ENCODE results near the gene TUT7. TPM values are rescaled to one million over a fixed set of nuclear protein-coding genes. Genes with fewer than 3 reads are reported as not detected.

Gene TUT7
- total and polyA plus RNA-seq, 5 donors from 2014 or later: 17.3 to 75.4 (median 23.5) TPM

DNA sequence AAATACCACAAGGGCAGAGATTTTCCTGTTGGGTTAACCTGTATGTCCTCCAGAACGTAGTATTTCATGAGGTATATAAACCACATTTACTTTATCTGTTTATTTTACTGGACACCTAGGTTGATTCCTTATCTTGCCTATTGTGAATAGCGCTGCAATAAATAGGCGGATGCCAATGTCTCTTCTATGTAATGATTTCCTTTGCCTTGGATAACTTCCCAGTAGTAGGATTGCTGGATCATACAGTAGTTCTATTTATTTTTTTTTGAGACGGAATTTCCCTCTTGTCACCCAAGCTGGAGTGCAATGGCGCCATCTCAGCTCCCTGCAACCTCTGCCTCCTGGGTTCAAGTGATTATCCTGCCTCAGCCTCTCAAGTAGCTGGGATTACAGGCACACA is 15.6 kb upstream of the TUT7 start:
- ATAC-seq (ENCODE audit: low read depth in 2 of 2): no peak
- Mint-ChIP-seq H3K9me3 (peaks cover 0 to 34% (median 21%) of the 10 kb centered on the region in 7 donors), H3K27ac (no peak overlapping the region), H3K27me3 (peaks cover 37% of the 10 kb centered on the region), H3K4me1 (no peaks in the 10 kb centered on the region), H3K36me3 (peaks cover 8% of the 10 kb centered on the region), H3K4me3 (no peak overlapping the region)
- no peaks in the 10 kb centered on the region for H3K36me3 ChIP-seq (ENCODE audit: control insufficient read depth, insufficient read depth, low read length)
- no peak for DNase-seq
- no peak overlapping the region for H3K4me3 ChIP-seq (ENCODE audit: low read depth, low read length)
- peaks cover 13 to 23% of the 10 kb centered on the region in 2 experiments for H3K9me3 ChIP-seq (ENCODE audit: control insufficient read depth in 2 of 2, low read length in 2 of 2)
- H3K4me1 ChIP-seq (ENCODE audit: control insufficient read depth, insufficient read depth, low read length, poor library complexity, severe bottlenecking): no peaks in the 10 kb centered on the region
- H3K27ac ChIP-seq (ENCODE audit: insufficient read depth, low read length, poor library complexity, severe bottlenecking): no peak overlapping the region
- H3K27me3 ChIP-seq (ENCODE audit: control insufficient read depth, insufficient read depth, low read length): no peaks in the 10 kb centered on the region

DNA sequence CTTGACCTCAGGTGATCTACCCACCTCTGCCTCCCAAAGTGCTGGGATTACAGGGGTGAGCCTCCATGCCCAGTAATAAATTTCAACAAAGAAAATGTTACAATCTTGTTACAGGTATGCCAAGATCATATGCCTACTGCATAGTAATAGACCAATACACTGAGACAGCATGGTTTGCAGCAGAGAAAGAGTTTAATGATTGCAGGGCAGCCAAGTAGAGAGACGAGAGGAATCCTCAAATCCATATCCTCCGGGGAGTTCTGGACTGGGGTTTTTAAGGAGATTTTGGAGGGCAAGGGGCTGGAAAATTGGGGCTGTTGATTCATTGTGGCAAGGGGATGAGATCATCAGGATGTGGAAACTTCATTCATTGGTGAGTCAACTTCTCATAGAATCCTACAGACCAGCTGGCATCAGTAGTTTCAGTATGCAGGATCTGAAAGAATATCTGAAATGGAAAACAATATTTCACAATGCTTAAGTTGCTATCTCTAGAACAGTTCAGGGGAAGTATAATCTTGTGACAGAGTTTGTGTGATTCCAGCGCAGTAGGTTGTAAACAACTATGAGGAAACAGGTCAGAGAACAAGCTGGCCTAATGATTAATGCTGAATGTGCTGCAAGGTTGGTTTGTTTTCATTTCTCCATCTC is 14.8 kb upstream of the TUT7 start:
- H3K9me3 Mint-ChIP-seq: peaks cover 0 to 34% (median 21%) of the 10 kb centered on the region in 7 donors
- H3K4me3 ChIP-seq (ENCODE audit: low read depth, low read length): no peak overlapping the region

DNA sequence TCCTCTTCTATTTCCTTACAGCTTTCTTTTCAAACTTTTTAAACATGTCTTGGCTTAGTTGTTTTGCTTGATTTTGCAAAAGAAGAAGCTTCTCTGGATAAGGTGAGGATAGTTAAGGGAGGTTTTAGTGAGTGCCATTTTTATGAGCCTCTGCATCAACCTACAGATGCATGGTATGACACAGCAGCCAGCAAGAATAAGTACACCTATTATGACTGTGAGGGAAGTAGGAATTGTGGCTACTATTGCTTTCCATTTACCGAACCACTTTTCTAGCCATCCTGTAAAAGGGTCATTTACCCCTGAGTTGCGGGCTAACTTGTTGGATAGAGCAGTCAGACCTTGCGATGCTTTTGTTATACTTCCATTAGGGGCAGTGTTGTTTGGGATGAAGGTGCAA is 7.0 kb upstream of the TUT7 start:
- Mint-ChIP-seq H3K27ac (no peak overlapping the region), H3K9me3 (peaks cover 0 to 4% (median 1%) of the 10 kb centered on the region in 7 donors), H3K4me3 (no peak overlapping the region), H3K4me1 (peaks cover 0 to 8% (median 5%) of the 10 kb centered on the region in 4 donors), H3K36me3 (peaks cover under 1% of the 10 kb centered on the region), H3K27me3 (peaks cover 37% of the 10 kb centered on the region)
- Histone ChIP-seq H3K4me1 (ENCODE audit: control insufficient read depth, insufficient read depth, low read length, poor library complexity, severe bottlenecking) (no peaks in the 10 kb centered on the region), H3K27me3 (ENCODE audit: control insufficient read depth, insufficient read depth, low read length) (peaks cover 3% of the 10 kb centered on the region), H3K4me3 (ENCODE audit: low read depth, low read length) (no peak overlapping the region), H3K27ac (ENCODE audit: insufficient read depth, low read length, poor library complexity, severe bottlenecking) (no peak overlapping the region), H3K36me3 (ENCODE audit: control insufficient read depth, insufficient read depth, low read length) (no peaks in the 10 kb centered on the region), H3K9me3 (ENCODE audit: control insufficient read depth in 2 of 2, low read length in 2 of 2) (no peaks in the 10 kb centered on the region)
- no peak for ATAC-seq (ENCODE audit: low read depth in 2 of 2)
- no peak for DNase-seq

More for the DNA sequence above, 14.8 kb upstream of the TUT7 start:
- H3K4me3 Mint-ChIP-seq: no peak overlapping the region
- ATAC-seq (ENCODE audit: low read depth in 2 of 2): no peak
- H3K27ac ChIP-seq (ENCODE audit: insufficient read depth, low read length, poor library complexity, severe bottlenecking): no peak overlapping the region
- peaks cover 8% of the 10 kb centered on the region for H3K36me3 Mint-ChIP-seq
- no peaks in the 10 kb centered on the region for H3K27me3 ChIP-seq (ENCODE audit: control insufficient read depth, insufficient read depth, low read length)
- H3K9me3 ChIP-seq (ENCODE audit: control insufficient read depth in 2 of 2, low read length in 2 of 2): peaks cover 13 to 23% of the 10 kb centered on the region in 2 experiments
- no peaks in the 10 kb centered on the region for H3K4me1 ChIP-seq (ENCODE audit: control insufficient read depth, insufficient read depth, low read length, poor library complexity, severe bottlenecking)
- no peak for DNase-seq
- no peaks in the 10 kb centered on the region for H3K4me1 Mint-ChIP-seq
- peaks cover 29% of the 10 kb centered on the region for H3K27me3 Mint-ChIP-seq
- H3K36me3 ChIP-seq (ENCODE audit: control insufficient read depth, insufficient read depth, low read length): no peaks in the 10 kb centered on the region
- H3K27ac Mint-ChIP-seq: no peak overlapping the region

DNA sequence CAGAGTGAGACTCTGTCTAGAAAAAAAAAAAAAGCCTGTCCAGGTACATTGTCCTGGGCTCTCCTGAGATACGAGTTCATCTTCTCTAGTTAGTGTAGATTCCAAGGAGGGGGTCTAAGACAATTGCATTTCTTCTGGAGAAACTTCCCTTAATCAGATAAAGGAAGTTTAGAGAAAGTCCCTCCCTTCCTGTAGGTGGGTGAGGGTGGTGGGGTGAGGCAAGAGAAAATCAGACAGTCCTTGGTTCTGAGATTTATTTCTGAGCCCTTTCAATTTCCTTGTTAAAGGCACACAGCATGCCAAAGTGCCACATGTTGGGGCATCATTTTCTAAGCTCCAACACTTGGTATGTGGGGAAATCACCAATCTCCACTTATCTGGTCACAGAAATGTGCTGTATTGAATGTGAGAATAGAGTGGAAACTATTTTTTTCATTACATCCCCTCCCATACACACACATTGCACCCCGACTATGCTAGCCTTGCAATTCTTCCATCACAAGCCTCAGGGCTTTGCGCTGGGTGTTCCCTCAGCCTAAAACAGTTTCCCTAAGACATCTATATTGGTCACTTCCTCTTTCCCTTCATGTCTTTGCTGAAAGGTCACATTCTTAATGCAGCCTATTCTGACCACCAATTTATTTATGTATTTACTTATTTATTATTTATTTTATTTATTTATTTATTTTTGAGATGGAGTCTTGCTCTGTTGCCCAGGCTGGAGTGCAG is 5.1 kb upstream of the TUT7 start:
- no peak overlapping the region for H3K4me3 Mint-ChIP-seq
- no peak overlapping the region for H3K27ac Mint-ChIP-seq
- ATAC-seq (ENCODE audit: low read depth in 2 of 2): no peak
- H3K4me1 ChIP-seq (ENCODE audit: control insufficient read depth, insufficient read depth, low read length, poor library complexity, severe bottlenecking): peaks cover 6% of the 10 kb centered on the region
- no peaks in the 10 kb centered on the region for H3K9me3 ChIP-seq (ENCODE audit: control insufficient read depth in 2 of 2, low read length in 2 of 2)
- no peaks in the 10 kb centered on the region for H3K36me3 ChIP-seq (ENCODE audit: control insufficient read depth, insufficient read depth, low read length)
- H3K27me3 ChIP-seq (ENCODE audit: control insufficient read depth, insufficient read depth, low read length): peaks cover 3% of the 10 kb centered on the region
- peaks cover 4 to 19% (median 10%) of the 10 kb centered on the region in 4 donors for H3K4me1 Mint-ChIP-seq
- no peak overlapping the region for H3K4me3 ChIP-seq (ENCODE audit: low read depth, low read length)
- no peaks in the 10 kb centered on the region for H3K36me3 Mint-ChIP-seq
- H3K9me3 Mint-ChIP-seq: peaks cover 0 to 2% (median 0%) of the 10 kb centered on the region in 7 donors
- H3K27ac ChIP-seq (ENCODE audit: insufficient read depth, low read length, poor library complexity, severe bottlenecking): no peak overlapping the region
- H3K27me3 Mint-ChIP-seq: peaks cover 37% of the 10 kb centered on the region
- DNase-seq: no peak

DNA sequence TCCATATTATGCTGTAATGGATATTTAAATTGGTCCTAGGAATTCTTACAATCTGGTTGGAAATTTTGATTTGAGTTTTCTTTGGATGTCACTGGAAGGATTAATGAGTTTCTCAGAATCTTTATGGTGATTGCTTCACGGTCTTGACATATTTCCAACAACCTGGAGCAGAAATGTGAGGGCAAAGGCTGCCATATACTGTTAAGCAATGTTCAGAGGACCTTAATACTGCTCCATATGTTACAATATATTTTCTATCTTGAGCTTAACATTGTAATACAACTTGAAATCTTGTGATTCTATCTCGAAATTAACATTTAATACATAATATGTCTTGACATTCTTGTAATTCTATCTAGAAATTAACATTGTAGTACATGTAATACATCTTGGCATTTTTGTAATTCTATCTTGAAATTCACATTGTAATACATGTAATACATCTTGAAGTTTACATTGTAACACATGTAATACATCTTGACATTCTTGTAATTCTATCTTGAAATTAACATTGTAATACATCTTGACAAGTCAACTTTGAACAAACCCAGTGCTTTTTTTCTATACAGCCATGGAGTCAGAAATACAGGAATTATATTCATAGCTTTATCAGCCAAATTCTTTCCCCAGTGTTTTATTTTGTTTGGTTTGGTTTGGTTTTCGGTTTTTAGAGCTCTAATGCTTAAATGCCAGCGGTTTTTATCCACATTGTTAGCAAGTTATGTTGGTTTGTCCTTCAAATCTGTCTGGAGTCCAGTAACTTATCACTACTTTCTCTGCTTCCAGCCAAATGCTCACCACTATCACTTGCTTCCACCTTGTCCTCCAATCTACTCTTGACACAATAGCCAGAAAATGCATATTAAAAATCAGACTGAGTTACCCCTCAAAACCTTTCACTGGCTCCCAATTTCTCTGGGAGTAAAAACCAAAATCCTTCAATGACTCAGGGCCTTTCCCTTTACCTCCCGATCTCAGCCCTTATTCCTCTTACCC is 3.0 kb upstream of the TUT7 start:
- H3K27ac ChIP-seq (ENCODE audit: insufficient read depth, low read length, poor library complexity, severe bottlenecking): no peak overlapping the region
- H3K9me3 Mint-ChIP-seq: peaks cover 0 to 2% (median 0%) of the 10 kb centered on the region in 7 donors
- no peaks in the 10 kb centered on the region for H3K9me3 ChIP-seq (ENCODE audit: control insufficient read depth in 2 of 2, low read length in 2 of 2)
- no peak for DNase-seq
- H3K4me3 Mint-ChIP-seq: peak overlapping the region in 2 of 4 donors; percentile 37 to 52
- peaks cover 3% of the 10 kb centered on the region for H3K27me3 ChIP-seq (ENCODE audit: control insufficient read depth, insufficient read depth, low read length)
- H3K27me3 Mint-ChIP-seq: peaks cover 34% of the 10 kb centered on the region
- H3K36me3 Mint-ChIP-seq: no peaks in the 10 kb centered on the region
- peaks cover 20% of the 10 kb centered on the region for H3K4me1 ChIP-seq (ENCODE audit: control insufficient read depth, insufficient read depth, low read length, poor library complexity, severe bottlenecking)
- H3K4me1 Mint-ChIP-seq: peaks cover 10 to 29% (median 20%) of the 10 kb centered on the region in 4 donors
- H3K36me3 ChIP-seq (ENCODE audit: control insufficient read depth, insufficient read depth, low read length): no peaks in the 10 kb centered on the region
- H3K4me3 ChIP-seq (ENCODE audit: low read depth, low read length): no peak overlapping the region
- H3K27ac Mint-ChIP-seq: no peak overlapping the region
- ATAC-seq (ENCODE audit: low read depth in 2 of 2): no peak

DNA sequence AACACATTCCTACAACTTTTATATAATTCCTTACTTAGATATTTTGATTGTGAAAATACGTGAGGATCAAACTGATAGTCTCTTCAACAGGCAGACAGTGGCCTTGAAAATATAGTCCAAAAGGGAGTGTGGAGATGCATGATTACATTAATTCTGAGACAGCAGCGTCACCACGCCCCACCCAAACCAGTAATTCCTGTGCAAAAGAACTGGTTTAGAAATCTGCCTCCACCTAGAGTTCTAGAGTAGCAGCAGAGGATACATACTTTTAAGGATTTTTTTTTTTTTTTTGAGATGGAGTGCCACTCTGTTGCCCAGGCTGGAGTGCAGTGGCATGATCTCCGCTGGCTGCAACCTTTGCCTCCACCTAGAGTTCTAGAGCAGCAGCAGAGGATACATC is 1.6 kb upstream of the TUT7 start:
- H3K36me3 Mint-ChIP-seq: peaks cover 4% of the 10 kb centered on the region
- H3K9me3 Mint-ChIP-seq: peaks cover 0 to 2% (median 0%) of the 10 kb centered on the region in 7 donors
- no peaks in the 10 kb centered on the region for H3K9me3 ChIP-seq (ENCODE audit: control insufficient read depth in 2 of 2, low read length in 2 of 2)
- peaks cover 18 to 40% (median 29%) of the 10 kb centered on the region in 4 donors for H3K4me1 Mint-ChIP-seq
- no peak overlapping the region for H3K4me3 ChIP-seq (ENCODE audit: low read depth, low read length)
- no peak overlapping the region for H3K27ac ChIP-seq (ENCODE audit: insufficient read depth, low read length, poor library complexity, severe bottlenecking)
- no peak for DNase-seq
- ATAC-seq (ENCODE audit: low read depth in 2 of 2): no peak
- H3K27ac Mint-ChIP-seq: peak overlapping the region in 1 of 3 donors; percentile 97
- H3K4me1 ChIP-seq (ENCODE audit: control insufficient read depth, insufficient read depth, low read length, poor library complexity, severe bottlenecking): peaks cover 32% of the 10 kb centered on the region
- H3K4me3 Mint-ChIP-seq: peak overlapping the region in 3 of 4 donors; percentile 6 to 99 (median 97)
- peaks cover 27% of the 10 kb centered on the region for H3K27me3 Mint-ChIP-seq
- H3K27me3 ChIP-seq (ENCODE audit: control insufficient read depth, insufficient read depth, low read length): peaks cover 3% of the 10 kb centered on the region
- no peaks in the 10 kb centered on the region for H3K36me3 ChIP-seq (ENCODE audit: control insufficient read depth, insufficient read depth, low read length)

DNA sequence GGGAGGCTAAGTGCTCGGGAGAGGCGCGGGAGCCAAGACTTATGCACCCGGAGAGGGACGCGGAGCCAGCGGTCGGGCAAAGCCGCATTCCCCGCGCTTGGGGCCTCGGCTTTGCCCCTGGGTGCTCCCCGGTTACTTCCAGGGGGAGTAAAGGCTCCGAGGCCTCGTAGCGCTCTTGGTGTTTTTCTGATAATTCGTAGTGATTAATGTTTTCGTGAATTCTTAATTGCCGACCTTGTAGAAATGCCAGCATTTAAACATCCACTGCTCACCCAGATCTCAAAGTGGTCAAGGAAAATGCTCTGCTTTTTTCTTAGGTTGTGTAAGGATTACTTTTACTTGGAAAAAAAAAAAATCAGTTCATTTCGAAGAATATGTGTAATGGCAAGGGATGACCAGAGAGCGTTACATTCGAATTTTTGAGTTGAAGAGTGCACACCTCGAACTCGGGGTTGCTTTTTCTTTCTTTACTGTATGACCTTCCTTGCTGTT is 654 bp upstream of the TUT7 start:
- peaks cover 20 to 50% (median 35%) of the 10 kb centered on the region in 4 donors for H3K4me1 Mint-ChIP-seq
- peak overlapping the region; percentile 91 to 97 (median 97) for H3K27ac Mint-ChIP-seq
- H3K4me3 ChIP-seq (ENCODE audit: low read depth, low read length): peak overlapping the region; percentile 58
- peak overlapping the region; percentile 82 for H3K27ac ChIP-seq (ENCODE audit: insufficient read depth, low read length, poor library complexity, severe bottlenecking)
- peak overlapping the region; percentile 97 to 99 (median 98) for H3K4me3 Mint-ChIP-seq
- no peaks in the 10 kb centered on the region for H3K36me3 ChIP-seq (ENCODE audit: control insufficient read depth, insufficient read depth, low read length)
- DNase-seq (no peak), ATAC-seq (ENCODE audit: low read depth in 2 of 2) (peak in 1 of 2 donors; percentile 1)
- H3K9me3 ChIP-seq (ENCODE audit: control insufficient read depth in 2 of 2, low read length in 2 of 2): no peaks in the 10 kb centered on the region
- H3K4me1 ChIP-seq (ENCODE audit: control insufficient read depth, insufficient read depth, low read length, poor library complexity, severe bottlenecking): peaks cover 42% of the 10 kb centered on the region
- peaks cover 18% of the 10 kb centered on the region for H3K27me3 Mint-ChIP-seq
- H3K9me3 Mint-ChIP-seq: no peaks in the 10 kb centered on the region
- H3K27me3 ChIP-seq (ENCODE audit: control insufficient read depth, insufficient read depth, low read length): no peaks in the 10 kb centered on the region
- H3K36me3 Mint-ChIP-seq: peaks cover 4% of the 10 kb centered on the region

Data from CD4-positive, CD25-positive, alpha-beta regulatory T cell (primary cell).